ENCODE measurements around the gene CXCL8. TPM values are rescaled to one million over a fixed set of nuclear protein-coding genes. Genes with fewer than 3 reads are reported as not detected.
A peak's percentile ranks its signal among the peaks of the same experiment; 100 is the strongest.

CXCL8 gene
- total RNA-seq, 2 donors from 2014 or later: 11.9 to 14.5 TPM

DNA sequence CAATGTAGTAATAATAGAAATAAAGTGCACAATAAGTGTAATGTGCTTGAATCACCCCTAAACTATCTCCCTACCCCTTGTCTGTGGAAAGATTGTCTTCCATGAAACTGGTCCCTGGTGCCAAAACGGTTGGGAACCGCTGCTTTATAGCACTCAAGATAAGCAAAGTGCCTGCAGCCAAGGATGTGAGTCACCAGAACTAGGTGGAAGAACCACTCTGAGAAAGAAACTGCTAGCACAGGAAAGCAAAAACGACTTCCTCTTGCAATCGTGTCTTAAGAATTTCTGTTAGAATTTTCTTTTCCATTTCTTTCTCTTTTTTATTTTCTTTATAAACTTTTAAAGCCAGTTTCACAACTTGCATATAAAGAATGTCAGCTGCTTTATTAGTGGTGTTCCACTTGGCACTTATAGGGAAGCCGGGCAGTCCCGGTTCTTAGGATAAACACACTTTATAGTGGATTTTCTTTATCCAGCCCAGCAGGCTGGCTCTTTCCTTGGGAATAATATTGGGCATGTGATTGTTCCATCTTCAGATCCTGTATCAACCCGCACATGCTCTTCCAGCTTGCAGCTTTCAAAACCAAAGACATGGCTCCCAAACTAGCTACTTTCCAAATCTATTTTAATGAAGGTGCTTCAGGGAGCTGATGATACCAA is 32.3 kb upstream of the CXCL8 start:
- no peaks in the 10 kb centered on the region for H3K9me3 Mint-ChIP-seq
- no peaks in the 10 kb centered on the region for H3K4me1 Mint-ChIP-seq
- no peaks in the 10 kb centered on the region for H3K36me3 Mint-ChIP-seq (ENCODE audit: low read depth)
- H3K27me3 Mint-ChIP-seq: peaks cover 9% of the 10 kb centered on the region
- no peak overlapping the region for H3K27ac Mint-ChIP-seq
- ATAC-seq (replicated peaks): no peak
- H3K4me3 Mint-ChIP-seq: no peak overlapping the region

DNA sequence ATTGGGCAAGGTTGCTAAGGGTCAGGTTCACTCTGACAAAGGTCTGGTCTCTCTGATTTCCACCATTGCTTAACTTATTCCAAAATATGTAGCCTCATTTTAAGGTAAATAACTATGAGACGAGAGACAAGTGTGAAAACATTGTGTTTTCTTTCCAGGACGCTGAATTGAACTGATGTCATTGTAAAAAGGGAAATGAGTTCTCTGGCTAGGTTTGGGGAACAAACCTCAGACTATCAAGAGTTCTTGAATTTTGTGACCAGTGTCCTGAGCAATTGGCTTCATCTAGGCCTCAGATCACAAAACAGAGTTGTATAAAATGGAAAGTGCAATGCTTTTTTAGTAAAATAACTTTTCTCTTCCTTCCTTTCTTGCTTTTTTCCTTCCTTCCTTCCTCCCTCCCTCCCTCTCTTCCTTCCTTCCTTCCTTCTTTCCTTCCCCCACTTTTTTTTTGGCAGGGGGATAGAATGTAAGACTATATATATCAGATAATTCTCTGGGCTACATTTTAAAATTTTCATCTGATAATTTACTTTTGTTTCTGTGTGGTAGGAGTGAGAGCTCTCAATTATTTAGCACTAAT is 30.8 kb upstream of the CXCL8 start:
- no peaks in the 10 kb centered on the region for H3K9me3 Mint-ChIP-seq
- H3K36me3 Mint-ChIP-seq (ENCODE audit: low read depth): no peaks in the 10 kb centered on the region
- ATAC-seq (replicated peaks): no peak
- no peak overlapping the region for H3K4me3 Mint-ChIP-seq
- H3K4me1 Mint-ChIP-seq: no peaks in the 10 kb centered on the region
- no peak overlapping the region for H3K27ac Mint-ChIP-seq
- peaks cover 9% of the 10 kb centered on the region for H3K27me3 Mint-ChIP-seq

DNA sequence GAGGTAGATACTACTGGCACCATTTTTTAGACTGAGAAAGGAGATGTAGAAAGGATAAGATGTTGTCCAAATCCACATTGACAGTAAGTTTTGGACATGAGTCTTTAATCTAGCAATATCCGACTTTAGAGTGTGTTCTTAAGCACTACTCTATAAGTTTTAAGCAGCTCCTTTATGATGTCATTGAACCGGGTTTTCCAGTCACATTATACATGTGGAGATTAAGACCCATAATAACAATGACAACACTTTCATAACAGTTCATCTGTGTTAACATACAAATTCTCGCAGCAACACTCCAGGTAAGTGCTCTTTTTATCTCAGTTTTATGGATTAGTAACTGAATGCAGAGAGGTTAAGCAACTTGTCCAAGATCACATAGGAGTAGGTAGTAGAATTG is 30.3 kb upstream of the CXCL8 start:
- no peak for ATAC-seq (replicated peaks)
- Mint-ChIP-seq H3K4me3 (no peak overlapping the region), H3K4me1 (no peaks in the 10 kb centered on the region), H3K27me3 (peaks cover 9% of the 10 kb centered on the region), H3K9me3 (no peaks in the 10 kb centered on the region), H3K36me3 (ENCODE audit: low read depth) (no peaks in the 10 kb centered on the region), H3K27ac (no peak overlapping the region)

DNA sequence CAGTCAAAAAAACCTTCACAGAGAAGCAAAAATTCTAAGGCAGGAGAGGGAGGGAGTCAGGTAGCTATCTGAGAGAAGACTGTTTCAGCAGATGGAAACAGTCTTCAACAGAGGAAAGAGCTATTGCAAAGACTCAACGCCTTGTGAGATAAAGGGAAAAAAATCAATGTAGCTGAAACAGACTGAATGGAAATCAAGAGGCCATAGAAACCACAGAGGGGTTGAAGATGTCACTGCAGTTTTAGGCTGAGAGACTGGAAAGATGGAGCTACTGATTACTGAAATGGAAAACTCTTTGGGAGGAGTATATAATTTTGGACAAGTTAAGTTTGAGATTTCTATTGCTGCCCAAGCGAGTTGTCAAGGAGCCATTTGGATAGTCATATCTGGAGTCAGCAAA is 28.4 kb upstream of the CXCL8 start:
- no peak for ATAC-seq (replicated peaks)
- Mint-ChIP-seq H3K9me3 (no peaks in the 10 kb centered on the region), H3K36me3 (ENCODE audit: low read depth) (no peaks in the 10 kb centered on the region), H3K4me3 (no peak overlapping the region), H3K27ac (no peak overlapping the region), H3K4me1 (no peaks in the 10 kb centered on the region), H3K27me3 (peaks cover 7% of the 10 kb centered on the region)

DNA sequence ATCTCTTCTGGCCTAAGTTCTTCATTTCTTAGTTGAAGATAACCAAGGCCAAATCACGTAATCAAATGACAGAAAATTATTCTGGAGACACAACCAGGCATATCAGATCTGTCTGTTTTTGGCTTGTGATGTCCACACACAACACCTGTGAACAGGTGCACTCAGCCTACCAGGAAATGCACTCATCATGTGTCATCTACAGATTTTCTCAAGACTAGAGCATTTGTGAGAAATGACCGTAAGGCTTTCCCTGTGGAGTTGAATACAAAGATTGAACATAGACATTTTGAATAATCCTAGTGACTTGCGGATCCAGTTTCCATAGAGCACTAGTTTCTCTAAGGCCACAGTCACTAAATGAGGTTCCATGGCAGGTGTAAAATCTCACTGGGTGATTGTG is 26.7 kb upstream of the CXCL8 start:
- no peak for ATAC-seq (replicated peaks)
- Mint-ChIP-seq H3K36me3 (ENCODE audit: low read depth) (no peaks in the 10 kb centered on the region), H3K27me3 (peaks cover 5% of the 10 kb centered on the region), H3K9me3 (no peaks in the 10 kb centered on the region), H3K4me3 (no peak overlapping the region), H3K27ac (no peak overlapping the region), H3K4me1 (no peaks in the 10 kb centered on the region)

DNA sequence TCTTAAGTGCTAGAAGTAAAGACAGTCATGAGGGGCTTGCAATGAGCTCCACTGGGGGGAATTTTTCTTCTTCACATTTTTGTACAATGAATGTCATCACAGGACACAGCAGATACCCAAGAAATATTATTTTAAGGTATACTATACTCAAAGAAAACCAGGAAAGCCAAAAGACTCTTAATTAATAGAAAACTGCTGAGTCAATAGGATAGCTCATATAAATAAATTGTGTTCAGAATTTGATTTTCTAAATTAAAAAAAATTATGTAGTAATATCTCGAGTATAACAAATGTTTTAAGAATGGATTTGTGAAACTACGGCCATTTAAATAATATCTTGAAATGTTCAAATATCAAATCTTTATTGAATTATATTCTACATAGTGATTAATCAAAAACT is 25.7 kb upstream of the CXCL8 start:
- Mint-ChIP-seq H3K4me3 (no peak overlapping the region), H3K4me1 (no peaks in the 10 kb centered on the region), H3K36me3 (ENCODE audit: low read depth) (no peaks in the 10 kb centered on the region), H3K9me3 (no peaks in the 10 kb centered on the region), H3K27me3 (peaks cover 5% of the 10 kb centered on the region), H3K27ac (no peak overlapping the region)
- ATAC-seq (replicated peaks): no peak

DNA sequence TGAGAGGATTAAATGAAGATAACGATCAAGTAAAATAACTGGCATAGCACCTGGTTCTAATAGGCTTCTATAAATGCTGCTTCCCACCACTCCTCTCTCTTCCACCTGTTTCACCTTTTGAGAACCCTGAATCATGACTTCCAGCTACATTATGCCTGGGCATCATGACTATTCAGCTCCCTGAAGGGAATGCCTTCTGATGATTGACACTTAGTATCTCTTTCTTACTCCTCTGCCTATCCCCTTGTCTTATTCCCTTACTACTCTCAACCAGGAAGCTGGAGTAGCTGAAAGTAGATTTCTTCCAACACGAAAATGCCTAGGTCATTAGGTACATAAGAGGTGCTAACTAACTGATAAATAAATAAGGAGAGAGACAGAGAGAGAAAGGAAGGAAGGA is 24.7 kb upstream of the CXCL8 start:
- H3K4me1 Mint-ChIP-seq: no peaks in the 10 kb centered on the region
- no peak for ATAC-seq (replicated peaks)
- H3K4me3 Mint-ChIP-seq: no peak overlapping the region

DNA sequence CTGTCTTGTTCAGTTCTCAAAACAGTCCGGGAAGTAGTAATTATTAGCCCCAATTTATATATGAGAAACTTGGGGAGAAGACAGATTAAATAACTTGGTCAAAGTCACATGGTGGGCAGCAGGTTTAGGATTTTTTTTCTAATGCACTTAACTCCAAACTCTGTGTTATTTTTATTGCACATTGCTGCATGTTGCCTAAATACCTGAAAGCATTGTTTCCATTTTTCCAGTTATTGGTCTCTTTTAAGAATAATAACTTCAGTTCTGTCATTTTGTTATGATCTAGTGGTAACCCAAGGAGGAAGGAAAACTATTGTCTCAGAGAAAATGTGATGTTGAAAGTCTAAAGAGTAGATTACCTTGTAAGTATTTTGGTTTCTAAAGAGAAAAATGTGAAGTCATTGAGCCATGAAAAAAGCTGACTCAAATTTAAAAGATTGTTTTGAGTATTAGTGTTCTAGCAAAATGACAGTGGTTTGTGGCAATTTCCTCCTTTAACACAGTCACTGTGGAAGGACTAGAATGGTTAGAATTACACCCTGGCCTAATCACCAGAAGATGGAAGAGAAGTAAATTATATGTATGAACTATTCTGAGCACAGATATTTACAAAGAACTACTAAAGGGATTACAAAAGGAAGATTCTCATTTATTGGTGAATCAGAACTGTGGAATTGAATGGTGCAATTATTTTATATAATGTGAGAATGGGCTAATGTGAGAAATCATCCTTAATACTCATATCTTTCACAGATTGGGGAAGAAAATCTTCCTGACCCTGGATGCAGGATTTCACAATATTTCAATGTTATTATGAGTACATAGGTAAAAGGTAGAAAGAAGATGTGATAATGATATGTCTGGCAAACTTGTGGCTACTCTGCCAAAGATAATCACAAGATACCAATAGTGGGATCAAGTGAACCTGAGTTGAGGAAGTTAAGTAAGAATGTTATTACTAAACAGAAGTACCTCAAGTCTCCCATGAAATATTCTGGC is 21.7 kb upstream of the CXCL8 start:
- Mint-ChIP-seq H3K27ac (no peak overlapping the region), H3K4me1 (no peaks in the 10 kb centered on the region), H3K9me3 (no peaks in the 10 kb centered on the region)

More for the DNA sequence above, 24.7 kb upstream of the CXCL8 start:
- H3K9me3 Mint-ChIP-seq: no peaks in the 10 kb centered on the region
- peaks cover 5% of the 10 kb centered on the region for H3K27me3 Mint-ChIP-seq
- H3K27ac Mint-ChIP-seq: no peak overlapping the region
- H3K36me3 Mint-ChIP-seq (ENCODE audit: low read depth): no peaks in the 10 kb centered on the region

DNA sequence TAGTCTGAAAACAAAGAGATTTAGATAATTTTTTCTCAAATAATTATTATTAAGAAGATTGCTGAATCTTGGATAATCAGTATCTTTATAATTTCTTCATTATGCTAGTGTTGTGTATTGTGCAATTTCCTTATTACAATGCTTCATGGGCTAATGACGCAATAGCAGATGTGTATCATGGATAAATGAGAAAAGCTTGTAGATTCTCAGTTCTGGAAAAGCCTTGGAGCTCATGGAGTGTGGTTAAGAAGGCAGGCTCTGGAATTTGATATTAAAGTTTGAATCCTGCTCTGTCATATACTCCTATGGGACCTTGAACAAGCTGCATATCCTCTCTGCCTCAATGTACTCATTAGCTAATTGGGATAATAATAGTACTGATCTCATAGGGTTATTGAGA is 18.9 kb upstream of the CXCL8 start:
- Mint-ChIP-seq H3K9me3 (no peaks in the 10 kb centered on the region), H3K36me3 (ENCODE audit: low read depth) (no peaks in the 10 kb centered on the region), H3K27me3 (no peaks in the 10 kb centered on the region), H3K4me3 (no peak overlapping the region), H3K27ac (no peak overlapping the region), H3K4me1 (no peaks in the 10 kb centered on the region)
- ATAC-seq (replicated peaks): no peak

More for the DNA sequence above, 21.7 kb upstream of the CXCL8 start:
- Mint-ChIP-seq H3K27me3 (peaks cover 5% of the 10 kb centered on the region), H3K4me3 (no peak overlapping the region), H3K36me3 (ENCODE audit: low read depth) (no peaks in the 10 kb centered on the region)
- ATAC-seq (replicated peaks): peak; percentile 48

DNA sequence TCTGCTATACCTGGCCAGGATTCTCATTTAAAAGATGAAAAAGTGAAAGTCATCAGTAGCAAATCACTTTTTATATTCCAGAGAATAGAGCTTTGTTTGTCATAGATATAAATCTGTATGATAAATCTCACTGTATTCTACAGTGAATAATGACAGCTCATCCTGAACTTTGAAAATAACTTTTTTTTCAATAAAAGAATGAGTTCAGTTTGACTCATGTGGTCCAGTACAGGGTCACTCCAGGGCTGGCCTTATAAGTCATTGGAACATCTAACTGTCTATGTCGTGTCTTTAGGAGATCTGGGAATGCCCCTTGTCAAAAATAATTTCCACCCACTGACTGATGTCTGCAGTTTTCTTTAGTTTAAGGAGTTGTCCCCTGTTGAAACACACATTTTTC is 18.5 kb upstream of the CXCL8 start:
- Mint-ChIP-seq H3K36me3 (ENCODE audit: low read depth) (no peaks in the 10 kb centered on the region), H3K27ac (no peak overlapping the region), H3K4me3 (no peak overlapping the region), H3K4me1 (no peaks in the 10 kb centered on the region), H3K27me3 (no peaks in the 10 kb centered on the region), H3K9me3 (no peaks in the 10 kb centered on the region)
- ATAC-seq (replicated peaks): no peak

DNA sequence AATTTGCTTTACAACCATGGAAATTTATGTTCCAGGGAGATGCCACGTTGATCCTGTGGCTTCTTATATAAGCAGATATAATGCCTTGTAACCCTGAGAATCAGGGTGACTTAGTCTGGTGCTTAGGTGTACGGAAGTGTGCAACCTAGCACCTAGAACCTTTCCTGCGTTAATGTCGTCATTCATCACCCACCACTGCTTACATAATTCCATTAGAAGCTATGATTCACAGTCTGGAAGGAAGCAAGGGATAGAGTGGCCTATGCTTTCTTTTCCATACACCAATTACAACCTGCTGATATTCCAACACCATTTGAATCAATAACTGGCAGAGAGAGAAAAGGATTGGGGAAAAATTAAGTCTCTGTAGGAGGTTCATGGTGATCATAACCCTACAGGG is 17.3 kb upstream of the CXCL8 start:
- Mint-ChIP-seq H3K27me3 (no peaks in the 10 kb centered on the region), H3K9me3 (no peaks in the 10 kb centered on the region), H3K27ac (no peak overlapping the region), H3K4me3 (no peak overlapping the region), H3K36me3 (ENCODE audit: low read depth) (no peaks in the 10 kb centered on the region), H3K4me1 (no peaks in the 10 kb centered on the region)
- no peak for ATAC-seq (replicated peaks)

DNA sequence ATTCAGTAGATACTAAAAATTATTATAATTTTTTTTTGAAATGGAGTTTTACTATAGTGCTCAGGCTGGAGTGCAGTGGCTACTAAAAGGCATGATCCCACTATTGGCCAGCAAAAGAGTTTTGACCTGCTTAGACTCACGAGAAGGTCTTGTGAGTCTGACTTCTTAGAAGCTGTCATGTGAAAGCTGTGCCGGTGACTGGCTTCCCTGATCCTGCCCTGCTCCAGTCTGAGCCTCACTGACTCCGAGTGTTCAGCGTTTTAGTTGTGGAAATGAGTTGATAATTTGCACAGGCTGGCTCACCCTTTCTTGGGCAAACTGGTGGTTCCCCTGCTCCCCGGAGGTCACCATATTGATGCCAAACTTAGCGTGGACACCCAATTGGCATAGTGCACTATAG is 16.4 kb upstream of the CXCL8 start:
- Mint-ChIP-seq H3K27ac (no peak overlapping the region), H3K36me3 (ENCODE audit: low read depth) (no peaks in the 10 kb centered on the region), H3K4me1 (no peaks in the 10 kb centered on the region), H3K27me3 (no peaks in the 10 kb centered on the region), H3K9me3 (no peaks in the 10 kb centered on the region), H3K4me3 (no peak overlapping the region)
- no peak for ATAC-seq (replicated peaks)

DNA sequence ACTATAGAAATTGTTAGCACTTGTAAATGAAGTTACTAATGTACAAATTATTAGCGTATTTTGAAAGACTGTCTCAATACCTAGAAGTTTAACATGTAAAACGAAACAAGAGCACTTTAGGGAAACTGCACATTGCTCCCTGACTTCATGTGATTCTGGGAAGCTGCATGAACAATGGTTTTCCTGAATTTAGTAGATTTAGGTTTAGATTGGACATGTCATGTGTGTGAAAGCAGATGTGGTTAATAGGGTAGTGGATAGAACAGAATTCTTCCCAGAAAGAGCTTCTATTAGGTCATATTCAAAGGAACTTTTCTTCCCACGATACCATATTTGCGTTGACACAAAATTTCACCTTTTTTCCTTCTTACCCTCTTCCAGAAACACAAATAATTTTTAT is 14.9 kb upstream of the CXCL8 start:
- H3K4me1 Mint-ChIP-seq: no peaks in the 10 kb centered on the region
- no peaks in the 10 kb centered on the region for H3K27me3 Mint-ChIP-seq
- H3K36me3 Mint-ChIP-seq (ENCODE audit: low read depth): no peaks in the 10 kb centered on the region
- no peaks in the 10 kb centered on the region for H3K9me3 Mint-ChIP-seq
- no peak for ATAC-seq (replicated peaks)
- H3K4me3 Mint-ChIP-seq: no peak overlapping the region
- H3K27ac Mint-ChIP-seq: no peak overlapping the region

DNA sequence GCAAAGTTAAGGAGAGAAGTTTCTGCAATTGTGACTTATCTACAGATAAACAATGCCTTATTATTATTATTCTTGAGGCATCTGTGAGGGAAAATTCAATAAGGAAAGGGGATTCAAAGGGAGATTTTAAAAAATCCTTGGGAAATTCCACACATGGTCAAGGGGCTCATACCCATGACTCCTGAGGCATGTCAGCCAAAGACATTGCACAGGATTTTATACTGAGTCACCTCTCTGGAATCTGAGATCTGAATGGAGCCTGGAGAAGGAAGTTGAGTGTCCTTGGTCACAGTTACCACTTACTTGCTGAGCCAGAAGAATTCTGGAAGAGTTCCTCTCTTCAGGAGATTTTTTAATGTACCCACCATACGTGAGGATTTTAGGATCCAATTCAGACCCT is 14.4 kb upstream of the CXCL8 start:
- no peaks in the 10 kb centered on the region for H3K36me3 Mint-ChIP-seq (ENCODE audit: low read depth)
- ATAC-seq (replicated peaks): no peak
- no peaks in the 10 kb centered on the region for H3K9me3 Mint-ChIP-seq
- H3K4me3 Mint-ChIP-seq: no peak overlapping the region
- no peak overlapping the region for H3K27ac Mint-ChIP-seq
- H3K27me3 Mint-ChIP-seq: peaks cover under 1% of the 10 kb centered on the region
- no peaks in the 10 kb centered on the region for H3K4me1 Mint-ChIP-seq

DNA sequence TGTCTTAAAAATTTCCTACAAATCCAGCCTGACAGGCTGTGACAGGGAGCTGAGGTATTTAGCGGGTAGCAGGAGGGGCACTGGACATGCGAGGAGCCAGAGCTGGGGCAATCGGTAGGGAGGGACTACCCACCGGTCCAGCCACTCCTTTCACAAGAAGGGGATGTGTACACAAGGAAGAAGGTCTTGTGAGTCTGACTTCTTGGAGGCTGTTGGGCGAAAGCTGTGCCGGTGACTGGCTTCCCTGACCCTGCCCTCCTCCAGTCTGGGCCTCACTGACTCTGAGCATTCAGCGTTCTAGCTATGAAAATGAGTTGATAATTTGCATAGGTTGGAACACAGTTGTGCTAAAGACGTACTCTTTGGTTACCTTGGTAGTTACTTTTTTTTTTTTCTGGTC is 12.7 kb upstream of the CXCL8 start:
- no peak for ATAC-seq (replicated peaks)
- peaks cover 5% of the 10 kb centered on the region for H3K27me3 Mint-ChIP-seq
- H3K4me1 Mint-ChIP-seq: no peaks in the 10 kb centered on the region
- no peak overlapping the region for H3K4me3 Mint-ChIP-seq
- no peaks in the 10 kb centered on the region for H3K36me3 Mint-ChIP-seq (ENCODE audit: low read depth)
- no peaks in the 10 kb centered on the region for H3K9me3 Mint-ChIP-seq
- no peak overlapping the region for H3K27ac Mint-ChIP-seq
